DND-41 (cell line): ENCODE measurements around the gene SPATC1L.

Source experiments
- EZH2 ChIP-seq: IDR thresholded peaks from 3 replicates; pipeline ENCODE4 v1.6.1; 2012; ENCODE audit warnings: borderline replicate concordance, low read depth, mild to moderate bottlenecking, moderate library complexity, low read length, inconsistent platforms; ENCODE audit not compliant: severe bottlenecking
- TF ChIP-seq, protein P1 (sequence below): IDR thresholded peaks from 2 replicates; pipeline ENCODE4 v1.5.1; 2012; ENCODE audit warnings: borderline replicate concordance, low read length, moderate library complexity, mild to moderate bottlenecking; ENCODE audit not compliant: poor library complexity, severe bottlenecking; ENCODE audit errors: extremely low read depth

DNA sequence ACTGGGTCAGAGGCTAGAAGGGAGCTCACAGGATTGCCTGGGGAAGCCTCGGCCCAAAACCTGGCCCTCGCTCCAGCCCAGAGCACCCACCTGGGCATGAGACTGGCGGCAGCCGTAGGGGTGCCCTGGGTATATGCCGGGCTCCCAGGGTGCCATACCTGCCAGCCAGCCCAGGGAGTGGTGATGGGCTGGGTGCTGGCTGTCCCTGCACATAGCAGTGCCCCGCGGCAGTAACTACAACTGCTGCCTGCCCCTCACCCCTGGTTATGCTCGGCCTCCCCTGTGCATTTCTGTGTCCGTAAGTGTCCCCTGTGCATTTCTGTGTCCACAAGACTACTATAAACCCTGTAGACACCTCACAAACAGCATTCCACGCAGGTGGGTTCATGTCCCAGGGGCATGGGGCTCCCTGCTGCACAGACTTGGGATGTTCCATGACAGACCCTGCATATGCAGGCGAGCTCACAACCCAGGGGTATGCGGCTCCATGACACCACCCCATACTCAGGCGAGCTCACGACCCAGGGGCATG, 5.8 kb upstream of the SPATC1L start:
- TF ChIP-seq, protein P1, sequence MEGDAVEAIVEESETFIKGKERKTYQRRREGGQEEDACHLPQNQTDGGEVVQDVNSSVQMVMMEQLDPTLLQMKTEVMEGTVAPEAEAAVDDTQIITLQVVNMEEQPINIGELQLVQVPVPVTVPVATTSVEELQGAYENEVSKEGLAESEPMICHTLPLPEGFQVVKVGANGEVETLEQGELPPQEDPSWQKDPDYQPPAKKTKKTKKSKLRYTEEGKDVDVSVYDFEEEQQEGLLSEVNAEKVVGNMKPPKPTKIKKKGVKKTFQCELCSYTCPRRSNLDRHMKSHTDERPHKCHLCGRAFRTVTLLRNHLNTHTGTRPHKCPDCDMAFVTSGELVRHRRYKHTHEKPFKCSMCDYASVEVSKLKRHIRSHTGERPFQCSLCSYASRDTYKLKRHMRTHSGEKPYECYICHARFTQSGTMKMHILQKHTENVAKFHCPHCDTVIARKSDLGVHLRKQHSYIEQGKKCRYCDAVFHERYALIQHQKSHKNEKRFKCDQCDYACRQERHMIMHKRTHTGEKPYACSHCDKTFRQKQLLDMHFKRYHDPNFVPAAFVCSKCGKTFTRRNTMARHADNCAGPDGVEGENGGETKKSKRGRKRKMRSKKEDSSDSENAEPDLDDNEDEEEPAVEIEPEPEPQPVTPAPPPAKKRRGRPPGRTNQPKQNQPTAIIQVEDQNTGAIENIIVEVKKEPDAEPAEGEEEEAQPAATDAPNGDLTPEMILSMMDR = no peak
- TF ChIP-seq EZH2 = no peak
